Vagina (tissue), 2 donors: ENCODE measurements around the gene NR4A1. TPM values are rescaled to one million over a fixed set of nuclear protein-coding genes. Genes with fewer than 3 reads are reported as not detected.
A peak's percentile ranks its signal among the peaks of the same experiment; 100 is the strongest.

ENCODE experiments used
- DNase-seq, 2 donors: peaks; one replicate each; pipeline ENCODE4 v3.0.0-alpha.2; 2017; ENCODE audit errors: extremely low spot score in 2 of 2
- H3K27ac ChIP-seq: fragments of 200-600 bp; sonication (generic); one replicate; pipeline ENCODE4 v1.5.1; 2019
- H3K27me3 ChIP-seq: fragments of 200-600 bp; sonication (generic); one replicate; pipeline ENCODE4 v1.5.1; 2019
- H3K36me3 ChIP-seq, 2 donors: fragments of 200-600 bp; sonication (generic); one replicate each; pipeline ENCODE4 v1.5.1; 2017 to 2019
- H3K4me1 ChIP-seq: fragments of 200-600 bp; sonication (generic); one replicate; pipeline ENCODE4 v1.5.1; 2019
- H3K4me3 ChIP-seq, 2 donors: fragments of 200-600 bp; sonication (generic); 1 replicate in 1 of 2; 2 replicates in 1 of 2; pipeline ENCODE4 v1.5.1; 2016 to 2019
- H3K9me3 ChIP-seq: fragments of 200-600 bp; sonication (generic); one replicate; pipeline ENCODE4 v1.5.1; 2019
- CTCF ChIP-seq, 3 experiments: fragments of 450-650 bp in 2 of 3; fragments of 200-600 bp in 1 of 3; sonication (generic) in 1 of 3; IDR thresholded peaks; one replicate each; pipeline ENCODE4 v1.5.1; 2017 to 2019; ENCODE audit warnings: antibody characterized with exemption in 3 of 3, mild to moderate bottlenecking in 2 of 3, moderate library complexity in 2 of 3
- POLR2A ChIP-seq, 2 donors: fragments of 450-650 bp; IDR thresholded peaks; one replicate each; pipeline ENCODE4 v1.6.1; 2017; ENCODE audit warnings: antibody characterized with exemption in 2 of 2, mild to moderate bottlenecking in 2 of 2, moderate library complexity in 2 of 2
- POLR2AphosphoS5 ChIP-seq, 2 donors: sonication (generic); formaldehyde crosslinking; IDR thresholded peaks; one replicate each; pipeline ENCODE4 v1.9.0; 2017; ENCODE audit warnings: antibody characterized with exemption in 2 of 2, mild to moderate bottlenecking in 2 of 2, low read depth in 1 of 2; ENCODE audit not compliant: insufficient read depth in 1 of 2
- intact Hi-C: fragments of 100-400 bp; cut with DNase I; formaldehyde crosslinking; loops from one replicate; pipeline ENCODE4 v1.15.1; 2023
- total RNA-seq: library from RNA; depleted of rRNA; stranded (reverse); fragments of >200 nt; gene quantifications from one replicate; pipeline ENCODE4 v1.2.3, GENCODE V29; 2016

The NR4A1 gene
- total RNA-seq, 1 donor from 2014 or later, result 465 TPM

DNA sequence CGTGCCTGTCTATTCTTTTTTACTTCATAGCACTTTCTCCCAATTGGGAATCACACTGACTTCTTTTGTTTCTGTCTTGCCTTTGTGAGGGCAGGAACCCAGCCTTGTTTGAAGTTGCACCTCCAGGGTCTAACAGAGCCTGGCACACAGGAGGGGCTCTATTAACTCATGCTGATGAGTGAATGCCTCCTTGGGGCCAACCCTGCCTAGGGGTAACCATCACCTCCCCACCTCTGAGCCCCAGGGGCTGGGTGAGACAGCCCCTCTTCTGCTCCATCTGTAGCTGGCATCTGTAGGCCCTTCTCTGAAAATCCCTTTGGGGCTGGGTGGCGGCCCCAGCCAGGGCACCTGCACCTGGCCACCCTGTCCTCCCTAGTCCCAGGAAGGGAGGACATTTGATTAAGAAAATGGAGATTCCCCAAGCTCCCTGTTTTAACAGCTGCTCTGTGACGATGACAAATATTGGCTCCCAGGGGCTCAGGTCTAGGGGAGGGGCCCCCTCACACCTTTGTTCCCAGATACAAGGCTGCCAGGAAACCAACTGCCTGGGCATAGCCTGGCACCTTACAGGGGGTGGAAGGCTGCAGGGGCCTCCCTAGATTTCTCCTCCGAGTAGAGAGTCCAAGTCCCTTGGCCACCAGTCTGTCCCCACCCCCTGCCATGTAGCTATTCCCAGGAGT is 32.7 kb upstream of the NR4A1 start:
- Histone ChIP-seq H3K36me3 (peaks cover 0 to 15% of the 10 kb centered on the region in 2 donors), H3K27ac (no peak overlapping the region), H3K4me1 (peaks cover 16% of the 10 kb centered on the region), H3K4me3 (no peak overlapping the region), H3K9me3 (no peaks in the 10 kb centered on the region), H3K27me3 (no peaks in the 10 kb centered on the region)
- TF ChIP-seq POLR2AphosphoS5 (IDR thresholded peaks at IDR 0.05; ENCODE audit: insufficient read depth in 1 of 2, low read depth in 1 of 2) (no peak), POLR2A (IDR thresholded peaks at IDR 0.05) (no peak), CTCF (IDR thresholded peaks at IDR 0.05) (no peak)
- intact Hi-C loops, result no loop called here
- DNase-seq, result no peak

GRCh38 chr12:52019113-52019770 is 32.0 kb upstream of the NR4A1 start:
- intact Hi-C loops, result no loop called here
- peaks cover 0 to 8% of the 10 kb centered on the region in 2 donors for H3K36me3 ChIP-seq
- no peaks in the 10 kb centered on the region for H3K9me3 ChIP-seq
- TF ChIP-seq POLR2AphosphoS5 (IDR thresholded peaks at IDR 0.05; ENCODE audit: insufficient read depth in 1 of 2, low read depth in 1 of 2) (no peak), CTCF (IDR thresholded peaks at IDR 0.05) (no peak), POLR2A (IDR thresholded peaks at IDR 0.05) (no peak)
- no peak overlapping the region for H3K4me3 ChIP-seq
- peaks cover 23% of the 10 kb centered on the region for H3K4me1 ChIP-seq
- no peak for DNase-seq
- no peaks in the 10 kb centered on the region for H3K27me3 ChIP-seq
- no peak overlapping the region for H3K27ac ChIP-seq

GRCh38 chr12:52020539-52021336 is 30.5 kb upstream of the NR4A1 start:
- Histone ChIP-seq H3K36me3 (no peaks in the 10 kb centered on the region), H3K27ac (no peak overlapping the region), H3K27me3 (no peaks in the 10 kb centered on the region), H3K9me3 (no peaks in the 10 kb centered on the region), H3K4me3 (no peak overlapping the region), H3K4me1 (peaks cover 18% of the 10 kb centered on the region)
- TF ChIP-seq CTCF (IDR thresholded peaks at IDR 0.05) (peak; percentile 34 to 52 (median 45)), POLR2AphosphoS5 (IDR thresholded peaks at IDR 0.05; ENCODE audit: insufficient read depth in 1 of 2, low read depth in 1 of 2) (no peak)
- no peak for DNase-seq
- intact Hi-C loops, result no loop called here

DNA sequence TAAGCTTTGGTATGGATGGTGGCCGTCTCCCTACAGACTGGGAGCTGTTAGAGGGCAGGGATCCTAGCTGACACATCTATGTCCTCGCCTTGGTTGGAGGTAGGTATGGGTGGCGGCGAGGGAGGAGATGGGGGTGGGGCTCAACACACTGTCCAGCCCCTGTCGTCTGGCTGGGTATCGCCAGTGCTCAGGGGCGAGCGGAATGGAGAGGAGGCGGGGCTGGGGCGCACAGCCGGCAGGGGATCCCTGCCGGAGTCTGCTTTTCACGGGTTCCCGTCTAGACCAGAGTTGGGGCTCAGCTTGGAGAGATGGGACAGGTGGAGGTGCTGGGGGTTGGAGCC is 28.4 kb upstream of the NR4A1 start:
- intact Hi-C loops, result no loop called here
- no peak for DNase-seq
- peak overlapping the region; percentile 52 to 64 for H3K4me3 ChIP-seq
- peaks cover 25% of the 10 kb centered on the region for H3K4me1 ChIP-seq
- TF ChIP-seq POLR2AphosphoS5 (IDR thresholded peaks at IDR 0.05; ENCODE audit: insufficient read depth in 1 of 2, low read depth in 1 of 2) (no peak), CTCF (IDR thresholded peaks at IDR 0.05) (no peak), POLR2A (IDR thresholded peaks at IDR 0.05) (no peak)
- no peaks in the 10 kb centered on the region for H3K27me3 ChIP-seq
- no peaks in the 10 kb centered on the region for H3K36me3 ChIP-seq
- peak overlapping the region; percentile 40 for H3K27ac ChIP-seq
- H3K9me3 ChIP-seq, result no peaks in the 10 kb centered on the region
